ENCODE measurements around the gene SLC4A8.

SLC4A8 gene

DNA sequence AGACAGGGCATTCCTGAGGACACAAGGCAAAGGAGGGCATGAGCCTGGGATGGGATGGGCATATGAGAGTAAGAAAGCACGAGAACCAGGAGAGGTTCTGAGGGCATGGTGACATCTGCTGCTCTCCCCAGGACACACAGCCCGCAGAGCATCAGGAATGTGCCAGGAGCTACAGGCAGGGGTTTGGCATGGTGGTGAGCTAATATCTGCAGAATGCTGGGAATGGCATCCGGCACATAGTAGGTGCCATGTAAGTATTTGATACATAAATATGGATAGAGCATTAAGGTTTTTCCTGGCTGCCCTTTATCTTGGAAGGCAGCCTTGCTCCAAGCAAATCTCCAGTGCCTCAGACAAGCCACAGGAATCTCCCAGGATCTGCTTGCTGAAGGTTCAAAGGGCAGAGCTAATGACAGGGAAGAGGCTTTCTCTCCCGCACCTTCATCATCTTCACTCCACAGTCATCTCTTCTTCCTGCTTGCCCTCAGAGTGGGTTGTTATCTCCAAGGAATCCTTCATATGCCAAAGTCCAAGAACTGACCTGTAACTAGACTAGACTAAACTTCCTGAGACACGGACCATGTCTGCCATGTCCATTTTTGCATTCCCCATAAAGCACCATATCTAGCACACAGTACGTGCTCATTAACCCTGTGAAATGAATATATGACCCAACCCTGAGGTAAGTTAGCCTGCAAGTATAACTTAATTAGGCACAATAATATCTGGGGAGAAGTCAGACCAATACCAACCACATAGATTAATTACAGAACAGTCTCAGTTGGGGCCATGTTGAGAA, 104.4 kb downstream of the SLC4A8 start:
- DNase-seq, result no peak

DNA sequence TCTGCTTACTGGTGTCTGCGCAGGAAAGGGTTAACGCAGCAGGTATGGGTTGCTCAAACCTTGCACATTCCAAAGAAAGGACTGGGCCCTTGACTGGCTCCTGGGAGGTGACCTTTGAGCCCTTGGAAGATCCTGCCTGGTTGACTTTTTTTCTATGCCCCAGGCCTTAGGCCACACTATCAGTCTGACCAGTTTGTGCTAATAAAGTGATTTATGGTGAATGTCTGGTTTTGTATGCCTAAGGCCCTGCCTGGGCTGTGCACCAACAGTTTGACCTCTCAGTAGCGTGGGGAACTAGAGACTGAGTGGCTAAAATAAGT, 105.0 kb downstream of the SLC4A8 start:
- no peak for DNase-seq

DNA sequence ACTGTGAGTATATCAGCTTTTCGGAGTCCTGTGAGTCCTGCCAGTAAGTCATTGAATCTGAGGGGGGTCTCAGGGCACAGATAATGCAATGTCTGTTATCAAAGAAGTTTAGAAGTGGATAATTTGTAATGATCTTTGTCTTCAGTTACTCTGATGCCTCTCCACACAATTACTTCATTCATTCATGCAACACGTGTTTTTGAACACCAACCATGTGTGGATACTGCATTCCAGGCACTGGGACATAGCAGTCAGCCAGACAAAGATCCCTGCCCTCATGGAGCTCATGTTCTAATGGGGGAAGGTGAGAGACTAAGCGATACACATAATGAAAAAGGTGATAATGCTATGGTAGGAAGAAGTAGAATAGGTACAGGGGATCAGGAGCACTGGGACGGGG, 105.6 kb downstream of the SLC4A8 start:
- no peak for DNase-seq

DNA sequence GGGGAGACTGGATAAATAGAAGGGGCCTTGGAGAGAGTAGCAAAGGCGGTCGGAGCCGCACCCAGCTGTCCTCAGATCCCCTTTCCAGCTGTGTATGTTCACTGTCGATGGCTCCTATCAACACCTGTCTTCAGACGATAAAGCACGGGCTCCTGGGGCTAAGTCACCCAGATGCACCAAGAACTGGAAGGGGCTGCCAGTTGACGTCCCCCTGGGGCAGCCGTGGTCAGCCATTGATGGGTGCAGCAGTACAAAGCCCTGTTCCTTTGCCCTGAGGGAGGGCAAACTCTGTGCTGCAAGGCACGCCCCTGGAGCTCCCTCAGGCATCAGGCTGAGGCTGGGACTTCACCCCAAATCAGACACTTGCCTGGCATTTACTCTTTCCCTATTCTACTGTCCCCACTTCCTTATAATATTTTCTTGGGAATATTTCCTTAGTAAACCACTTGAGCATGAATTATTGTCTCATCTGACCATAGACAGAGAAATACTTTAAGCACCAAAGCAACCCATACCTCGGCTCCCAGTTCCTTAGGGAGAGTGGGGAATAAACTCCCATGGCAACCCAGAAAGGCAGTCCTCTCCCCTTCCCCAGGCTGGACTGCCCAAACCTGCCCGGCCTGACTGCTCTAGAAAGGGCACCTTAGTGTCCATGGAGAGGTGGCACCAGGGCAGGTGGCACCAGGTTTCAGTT, 106.8 kb downstream of the SLC4A8 start:
- no peak for DNase-seq

DNA sequence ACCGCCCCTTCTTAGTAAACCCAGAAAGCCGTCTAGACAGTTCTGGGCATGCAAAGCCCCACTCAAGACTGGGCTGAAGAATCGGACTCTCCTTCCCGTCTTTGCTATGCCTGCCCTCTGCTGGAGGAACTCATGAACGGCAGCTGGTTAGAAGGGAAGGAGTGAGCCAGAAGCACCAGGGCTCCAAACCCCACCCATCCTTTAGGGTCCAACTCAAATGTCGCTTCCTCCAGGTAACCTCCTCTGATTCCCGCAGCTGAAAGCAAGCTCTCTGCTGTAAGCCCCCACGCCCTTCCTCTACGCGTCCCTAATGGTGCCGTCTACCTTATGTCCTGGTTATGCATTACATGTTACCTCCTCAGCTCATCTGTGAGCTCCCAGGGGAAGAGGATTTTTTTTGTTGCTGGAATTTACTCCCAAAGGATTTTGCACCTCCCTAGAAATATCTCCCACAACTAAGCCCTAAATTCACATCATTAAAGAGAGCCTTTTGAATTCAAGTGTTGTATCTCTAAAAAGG, 107.4 kb downstream of the SLC4A8 start:
- DNase-seq, result peak; percentile 74

DNA sequence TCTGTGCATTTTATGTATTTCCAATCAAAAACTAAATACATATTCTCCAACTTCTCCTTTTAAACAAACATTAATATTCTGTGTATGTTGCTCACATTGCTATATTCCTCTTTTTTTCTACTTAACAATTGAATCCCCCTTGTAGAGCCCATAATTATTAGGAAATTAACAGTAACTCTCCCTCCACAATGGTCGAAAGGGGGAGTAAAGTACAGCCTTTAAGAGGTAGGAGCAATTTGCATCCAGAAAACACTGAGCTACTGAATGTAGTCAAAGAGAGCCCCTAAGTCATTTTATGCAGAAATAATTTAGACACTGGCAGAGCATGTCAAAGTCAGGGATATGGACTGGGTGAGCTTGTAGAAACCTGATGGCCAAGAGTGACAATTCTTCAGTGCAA, 109.2 kb downstream of the SLC4A8 start:
- no peak for DNase-seq

DNA sequence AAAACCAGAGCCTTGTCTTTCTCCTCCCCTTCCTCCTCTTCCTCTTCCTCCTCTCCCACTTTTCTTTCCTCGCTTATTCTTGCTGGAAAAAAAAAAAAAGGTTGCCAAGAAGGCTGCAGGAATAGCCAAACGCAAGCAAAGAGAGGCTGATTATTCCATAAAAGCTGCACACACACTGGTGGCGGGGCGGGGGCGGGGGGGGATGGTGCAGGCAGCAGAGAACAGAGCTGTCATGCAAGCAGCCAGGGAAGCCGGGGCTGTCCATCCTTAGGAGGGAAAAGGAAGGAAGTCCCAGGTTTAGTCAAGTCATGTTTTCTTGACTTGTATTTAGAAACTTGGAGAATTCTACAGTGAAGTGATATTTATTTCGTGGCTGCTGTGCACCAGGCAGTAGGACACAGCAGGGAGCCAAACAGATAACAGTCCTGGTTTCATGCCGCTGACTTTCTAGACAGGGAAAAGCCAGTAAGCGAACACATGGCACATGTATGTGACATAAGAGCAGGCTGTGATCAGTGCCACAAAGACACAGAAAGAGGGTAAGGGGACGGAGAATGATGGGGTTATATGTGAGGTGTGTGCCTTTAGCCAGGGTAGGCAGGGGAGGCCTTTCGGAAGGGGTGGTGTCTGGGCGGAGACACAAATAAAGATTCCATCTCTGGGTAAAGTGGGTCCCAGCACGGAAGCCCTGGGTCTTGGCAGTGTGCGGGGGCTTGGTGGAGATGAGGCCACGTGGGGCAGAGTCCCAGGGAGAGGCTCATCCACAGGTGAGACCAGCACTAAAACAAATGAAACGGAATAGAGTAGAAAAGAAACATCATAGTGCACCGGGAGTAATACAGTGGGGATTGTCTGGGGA, 109.8 kb downstream of the SLC4A8 start:
- DNase-seq, result no peak

DNA sequence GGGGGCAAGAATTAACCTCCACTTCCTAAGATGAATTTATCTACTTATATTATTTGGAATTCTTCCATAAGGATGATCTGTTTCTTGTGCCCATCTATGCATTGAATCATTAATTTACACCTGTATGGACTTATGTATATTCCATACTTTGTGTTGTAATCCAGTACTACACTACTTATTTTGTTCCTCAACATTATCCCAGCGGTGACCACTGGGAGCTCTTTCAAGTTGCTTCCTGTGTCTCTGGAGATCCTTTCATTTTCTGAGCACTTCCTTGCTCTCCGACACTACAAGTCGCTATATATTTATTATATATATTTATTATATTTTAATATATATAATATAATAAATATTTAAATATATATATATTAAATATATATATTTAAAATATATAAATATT, 111.5 kb downstream of the SLC4A8 start:
- no peak for DNase-seq

DNA sequence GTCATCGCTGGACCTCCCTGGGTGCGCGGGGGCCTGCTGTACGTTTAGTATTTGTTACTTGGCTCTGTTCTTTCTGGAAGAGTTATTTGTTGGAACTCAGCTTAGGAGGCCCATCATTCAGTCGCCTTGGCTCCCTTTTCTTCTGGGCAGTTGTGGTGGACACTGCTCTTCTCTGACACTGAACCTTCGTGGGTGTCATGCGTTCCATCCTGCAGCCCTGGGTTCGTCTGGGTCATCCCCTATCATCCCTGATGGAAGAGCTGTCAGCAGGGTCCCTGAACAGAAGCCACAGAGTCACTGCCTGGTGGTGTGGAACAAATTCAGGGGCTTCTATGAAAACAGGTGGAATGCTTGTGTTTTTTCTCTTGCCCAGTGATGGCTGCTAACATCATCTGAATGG, 113.5 kb downstream of the SLC4A8 start:
- DNase-seq, result no peak

DNA sequence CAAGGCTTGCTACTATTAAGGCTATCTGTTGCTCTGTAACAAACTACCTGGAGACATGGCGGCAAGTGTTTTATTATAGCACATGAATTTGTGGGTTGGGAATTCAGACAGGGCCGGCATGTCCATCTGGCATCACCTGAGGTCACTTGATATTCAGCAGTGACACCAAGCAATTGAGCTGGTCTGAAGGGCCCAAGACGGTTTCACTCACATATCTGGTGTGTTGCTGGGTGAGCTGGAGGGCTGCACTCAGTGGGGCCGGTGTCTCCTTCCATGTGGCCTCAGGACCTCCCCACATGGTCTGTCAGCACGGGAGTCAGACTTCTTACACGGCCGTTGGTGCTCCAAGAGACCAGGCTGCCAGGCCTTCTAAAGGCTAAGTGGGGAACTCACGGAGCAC, 114.0 kb downstream of the SLC4A8 start:
- DNase-seq, result no peak

DNA sequence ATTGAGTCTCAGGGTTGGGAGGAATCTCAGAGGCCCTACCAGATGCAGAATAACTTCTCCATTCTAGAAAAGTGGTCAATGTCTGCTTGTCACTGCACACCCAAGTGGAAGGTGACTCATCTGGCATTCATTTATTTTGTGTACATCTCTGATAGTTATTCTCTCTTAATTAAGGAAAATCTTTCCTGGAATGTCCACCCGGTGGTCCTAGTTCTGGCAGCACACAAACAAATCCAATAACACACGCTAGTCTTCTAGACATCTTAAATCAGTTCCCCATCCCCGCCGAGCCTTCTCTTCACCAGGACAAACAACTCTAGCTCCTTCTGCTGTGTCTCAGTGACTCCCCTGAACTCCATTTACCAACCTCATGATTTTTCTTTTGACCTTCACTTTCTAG, 116.4 kb downstream of the SLC4A8 start:
- DNase-seq, result no peak

DNA sequence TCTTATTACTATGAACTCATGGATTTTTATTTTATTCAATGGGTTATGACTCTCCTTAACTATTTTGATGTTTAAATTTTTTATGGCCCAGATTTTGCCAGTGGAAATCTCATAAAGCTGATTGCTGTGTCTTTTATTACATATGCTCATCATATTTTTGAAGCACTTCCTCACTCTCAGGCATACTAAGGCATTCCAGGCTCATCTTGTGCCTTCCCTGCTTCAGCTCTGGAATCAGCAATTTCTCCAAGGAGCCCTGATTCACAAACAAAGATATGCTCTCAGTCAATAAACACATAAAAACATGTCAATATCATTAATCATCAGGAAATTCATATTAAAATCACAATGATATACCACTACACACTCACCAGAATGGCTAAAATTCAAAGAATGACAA, 121.5 kb downstream of the SLC4A8 start:
- DNase-seq, result no peak

DNA sequence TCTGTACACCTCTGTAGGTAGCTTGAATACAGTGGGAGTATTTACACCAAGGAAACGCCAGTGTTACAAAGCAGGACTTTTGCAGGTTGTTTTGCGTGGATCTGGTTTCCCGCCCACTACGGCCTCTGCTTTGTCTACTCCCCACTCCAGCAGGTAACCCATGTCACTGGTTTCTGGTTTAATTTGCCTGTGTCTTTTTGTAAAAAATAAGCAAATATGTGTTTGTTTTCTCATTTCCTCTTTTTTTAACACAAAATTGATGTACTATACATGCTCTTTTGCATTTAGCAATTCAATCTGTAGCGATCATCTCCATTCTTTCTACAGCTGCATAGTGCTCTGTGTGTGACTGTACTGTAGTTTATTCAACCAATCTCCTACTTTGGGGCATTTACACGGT, 123.0 kb downstream of the SLC4A8 start:
- no peak for DNase-seq

DNA sequence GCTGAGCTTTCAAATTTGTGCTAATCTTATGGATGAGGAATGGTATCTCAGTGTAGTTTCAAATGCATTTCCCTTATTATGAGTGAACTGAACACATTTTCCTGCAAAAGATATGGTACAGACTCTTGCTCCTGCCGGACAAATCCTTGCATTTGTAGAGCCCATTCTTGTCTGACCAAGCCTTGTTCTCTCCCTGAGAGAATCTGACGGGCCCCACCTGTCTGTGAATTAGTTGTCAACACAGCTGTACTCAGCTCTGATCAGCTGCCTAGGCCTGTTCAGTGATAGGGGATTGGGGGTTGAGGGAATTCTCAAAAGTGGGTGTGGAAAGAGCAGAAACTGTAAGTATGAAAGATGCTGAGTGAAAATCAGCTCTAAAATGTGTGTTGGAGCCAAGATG, 123.6 kb downstream of the SLC4A8 start:
- no peak for DNase-seq

DNA sequence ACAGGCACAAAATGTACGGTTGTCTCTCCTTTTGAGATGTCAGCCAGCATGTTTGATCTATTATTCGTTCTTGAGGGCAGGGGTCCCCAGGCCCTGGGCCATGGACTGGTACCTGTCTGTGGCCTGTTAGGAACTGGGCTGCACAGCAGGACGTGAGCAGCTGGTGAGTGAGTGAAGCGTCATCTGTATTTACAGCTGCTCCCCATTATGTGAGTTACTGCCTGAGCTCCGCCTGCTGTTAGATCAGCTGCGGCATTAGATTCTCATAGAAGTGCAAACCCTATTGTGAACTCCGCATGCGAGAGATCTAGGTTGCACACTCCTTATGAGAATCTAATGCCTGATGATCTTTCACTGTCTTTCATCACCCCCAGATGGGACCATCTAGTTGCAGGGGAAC, 125.0 kb downstream of the SLC4A8 start:
- DNase-seq, result no peak
